ENCODE measurements around the gene NKX1-1. TPM values are rescaled to one million over a fixed set of nuclear protein-coding genes. Genes with fewer than 3 reads are reported as not detected.

Gene NKX1-1
- total RNA-seq, 1 experiment from 2014 or later, result not detected

GRCh38 chr4:1379801-1380331, 26.4 kb downstream of the NKX1-1 start:
- TF ChIP-seq EZH2 (IDR thresholded peaks at IDR 0.05; ENCODE audit: low read depth) (no peak), CTCF (conservative IDR thresholded peaks at IDR 0.05) (no peak)
- Histone ChIP-seq H3K9me2 (ENCODE audit: insufficient read depth) (no peaks in the 10 kb centered on the region), H4K20me1 (ENCODE audit: insufficient read depth) (no peaks in the 10 kb centered on the region), H3K4me2 (no peak overlapping the region), H3K27me3 (ENCODE audit: insufficient read depth, low read depth) (no peaks in the 10 kb centered on the region), H3K79me2 (ENCODE audit: low read depth) (no peaks in the 10 kb centered on the region), H3K27ac (no peak overlapping the region), H3K9me3 (ENCODE audit: insufficient read depth, low read depth) (no peaks in the 10 kb centered on the region), H3K4me1 (replicated peaks; ENCODE audit: insufficient read depth) (no peaks in the 10 kb centered on the region), H3K36me3 (ENCODE audit: low read depth) (no peaks in the 10 kb centered on the region), H3F3A (ENCODE audit: insufficient read depth, low read depth) (no peaks in the 10 kb centered on the region), H2AFZ (no peak overlapping the region), H3K4me3 (no peak overlapping the region)
- POLR2A ChIA-PET (ENCODE audit: unreplicated experiment), result no interaction called here
- no peak for DNase-seq
- no TSS peak for BruUV-seq (replicated peaks)
- intact Hi-C loops (cut with micrococcal nuclease; ENCODE audit: unreplicated experiment), result no loop called here
- CTCF ChIA-PET, result no interaction called here

- H3K36me3 ChIP-seq (ENCODE audit: low read depth), result no peaks in the 10 kb centered on the region
- no peak for TF ChIP-seq EZH2 (IDR thresholded peaks at IDR 0.05; ENCODE audit: low read depth)
- no peak for TF ChIP-seq CTCF (conservative IDR thresholded peaks at IDR 0.05)
- BruUV-seq (replicated peaks), result no TSS peak
Observed at GRCh38 chr4:1379351-1379781, 26.9 kb downstream of the NKX1-1 start.

GRCh38 chr4:1378559-1379231, 27.5 kb downstream of the NKX1-1 start:
- H3K9me3 ChIP-seq (ENCODE audit: insufficient read depth, low read depth), result no peaks in the 10 kb centered on the region
- H3K9me2 ChIP-seq (ENCODE audit: insufficient read depth), result no peaks in the 10 kb centered on the region
- no peaks in the 10 kb centered on the region for H3K79me2 ChIP-seq (ENCODE audit: low read depth)
- no peak overlapping the region for H3K4me3 ChIP-seq
- no peaks in the 10 kb centered on the region for H3K36me3 ChIP-seq (ENCODE audit: low read depth)
- no peaks in the 10 kb centered on the region for H3F3A ChIP-seq (ENCODE audit: insufficient read depth, low read depth)
- H3K27ac ChIP-seq, result no peak overlapping the region
- H2AFZ ChIP-seq, result no peak overlapping the region
- no peaks in the 10 kb centered on the region for H3K4me1 ChIP-seq (replicated peaks; ENCODE audit: insufficient read depth)
- TF ChIP-seq CTCF (conservative IDR thresholded peaks at IDR 0.05) (no peak), EZH2 (IDR thresholded peaks at IDR 0.05; ENCODE audit: low read depth) (no peak)
- POLR2A ChIA-PET (ENCODE audit: unreplicated experiment), result no interaction called here
- no peaks in the 10 kb centered on the region for H4K20me1 ChIP-seq (ENCODE audit: insufficient read depth)
- no peak overlapping the region for H3K4me2 ChIP-seq
- BruUV-seq (replicated peaks), result no TSS peak
- DNase-seq, result no peak
- CTCF ChIA-PET, result no interaction called here
- intact Hi-C loops (cut with micrococcal nuclease; ENCODE audit: unreplicated experiment), result no loop called here
- H3K27me3 ChIP-seq (ENCODE audit: insufficient read depth, low read depth), result no peaks in the 10 kb centered on the region

More at GRCh38 chr4:1379351-1379781, 26.9 kb downstream of the NKX1-1 start:
- Histone ChIP-seq H3K4me1 (replicated peaks; ENCODE audit: insufficient read depth) (no peaks in the 10 kb centered on the region), H3K4me2 (no peak overlapping the region), H4K20me1 (ENCODE audit: insufficient read depth) (no peaks in the 10 kb centered on the region), H3K9me3 (ENCODE audit: insufficient read depth, low read depth) (no peaks in the 10 kb centered on the region), H3F3A (ENCODE audit: insufficient read depth, low read depth) (no peaks in the 10 kb centered on the region), H3K27me3 (ENCODE audit: insufficient read depth, low read depth) (no peaks in the 10 kb centered on the region), H3K4me3 (no peak overlapping the region), H3K9me2 (ENCODE audit: insufficient read depth) (no peaks in the 10 kb centered on the region), H3K27ac (no peak overlapping the region), H3K79me2 (ENCODE audit: low read depth) (no peaks in the 10 kb centered on the region), H2AFZ (no peak overlapping the region)
- CTCF ChIA-PET, result no interaction called here
- intact Hi-C loops (cut with micrococcal nuclease; ENCODE audit: unreplicated experiment), result no loop called here
- POLR2A ChIA-PET (ENCODE audit: unreplicated experiment), result no interaction called here
- no peak for DNase-seq
